ENCODE data around the gene GPR61.

DNA sequence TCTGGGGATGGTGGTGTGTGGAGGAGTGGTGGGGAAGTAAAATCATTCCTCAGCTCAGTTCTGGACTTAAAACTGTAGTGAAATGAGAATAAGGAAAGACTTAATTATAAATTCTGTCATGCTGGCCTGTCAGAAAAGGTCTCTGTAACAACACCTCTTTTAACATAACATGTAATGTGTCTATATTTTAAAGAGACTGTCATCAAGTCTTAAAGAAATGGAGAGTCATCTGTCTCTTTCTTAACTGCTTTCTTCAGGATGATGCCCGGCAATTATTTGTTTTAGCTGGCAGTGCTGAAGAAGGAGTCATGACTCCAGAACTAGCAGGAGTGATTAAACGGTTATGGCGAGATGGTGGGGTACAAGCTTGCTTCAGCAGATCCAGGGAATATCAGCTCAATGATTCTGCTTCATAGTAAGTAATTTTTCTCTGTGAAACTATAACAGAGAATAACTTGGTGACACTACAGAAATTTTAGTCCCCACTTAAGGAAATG lies 39.3 kb downstream of the GPR61 start:
- TF ChIP-seq, protein P1, sequence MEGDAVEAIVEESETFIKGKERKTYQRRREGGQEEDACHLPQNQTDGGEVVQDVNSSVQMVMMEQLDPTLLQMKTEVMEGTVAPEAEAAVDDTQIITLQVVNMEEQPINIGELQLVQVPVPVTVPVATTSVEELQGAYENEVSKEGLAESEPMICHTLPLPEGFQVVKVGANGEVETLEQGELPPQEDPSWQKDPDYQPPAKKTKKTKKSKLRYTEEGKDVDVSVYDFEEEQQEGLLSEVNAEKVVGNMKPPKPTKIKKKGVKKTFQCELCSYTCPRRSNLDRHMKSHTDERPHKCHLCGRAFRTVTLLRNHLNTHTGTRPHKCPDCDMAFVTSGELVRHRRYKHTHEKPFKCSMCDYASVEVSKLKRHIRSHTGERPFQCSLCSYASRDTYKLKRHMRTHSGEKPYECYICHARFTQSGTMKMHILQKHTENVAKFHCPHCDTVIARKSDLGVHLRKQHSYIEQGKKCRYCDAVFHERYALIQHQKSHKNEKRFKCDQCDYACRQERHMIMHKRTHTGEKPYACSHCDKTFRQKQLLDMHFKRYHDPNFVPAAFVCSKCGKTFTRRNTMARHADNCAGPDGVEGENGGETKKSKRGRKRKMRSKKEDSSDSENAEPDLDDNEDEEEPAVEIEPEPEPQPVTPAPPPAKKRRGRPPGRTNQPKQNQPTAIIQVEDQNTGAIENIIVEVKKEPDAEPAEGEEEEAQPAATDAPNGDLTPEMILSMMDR (IDR thresholded peaks at IDR 0.05; ENCODE audit: insufficient read depth, low read length): no peak
- TF ChIP-seq POLR2AphosphoS5 (IDR thresholded peaks at IDR 0.05; ENCODE audit: low read depth) (no peak), GABPA (IDR thresholded peaks at IDR 0.05; ENCODE audit: low read depth) (no peak)
- TF ChIP-seq, protein P2, sequence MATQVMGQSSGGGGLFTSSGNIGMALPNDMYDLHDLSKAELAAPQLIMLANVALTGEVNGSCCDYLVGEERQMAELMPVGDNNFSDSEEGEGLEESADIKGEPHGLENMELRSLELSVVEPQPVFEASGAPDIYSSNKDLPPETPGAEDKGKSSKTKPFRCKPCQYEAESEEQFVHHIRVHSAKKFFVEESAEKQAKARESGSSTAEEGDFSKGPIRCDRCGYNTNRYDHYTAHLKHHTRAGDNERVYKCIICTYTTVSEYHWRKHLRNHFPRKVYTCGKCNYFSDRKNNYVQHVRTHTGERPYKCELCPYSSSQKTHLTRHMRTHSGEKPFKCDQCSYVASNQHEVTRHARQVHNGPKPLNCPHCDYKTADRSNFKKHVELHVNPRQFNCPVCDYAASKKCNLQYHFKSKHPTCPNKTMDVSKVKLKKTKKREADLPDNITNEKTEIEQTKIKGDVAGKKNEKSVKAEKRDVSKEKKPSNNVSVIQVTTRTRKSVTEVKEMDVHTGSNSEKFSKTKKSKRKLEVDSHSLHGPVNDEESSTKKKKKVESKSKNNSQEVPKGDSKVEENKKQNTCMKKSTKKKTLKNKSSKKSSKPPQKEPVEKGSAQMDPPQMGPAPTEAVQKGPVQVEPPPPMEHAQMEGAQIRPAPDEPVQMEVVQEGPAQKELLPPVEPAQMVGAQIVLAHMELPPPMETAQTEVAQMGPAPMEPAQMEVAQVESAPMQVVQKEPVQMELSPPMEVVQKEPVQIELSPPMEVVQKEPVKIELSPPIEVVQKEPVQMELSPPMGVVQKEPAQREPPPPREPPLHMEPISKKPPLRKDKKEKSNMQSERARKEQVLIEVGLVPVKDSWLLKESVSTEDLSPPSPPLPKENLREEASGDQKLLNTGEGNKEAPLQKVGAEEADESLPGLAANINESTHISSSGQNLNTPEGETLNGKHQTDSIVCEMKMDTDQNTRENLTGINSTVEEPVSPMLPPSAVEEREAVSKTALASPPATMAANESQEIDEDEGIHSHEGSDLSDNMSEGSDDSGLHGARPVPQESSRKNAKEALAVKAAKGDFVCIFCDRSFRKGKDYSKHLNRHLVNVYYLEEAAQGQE (IDR thresholded peaks at IDR 0.05; ENCODE audit: insufficient replicate concordance, low read depth): no peak

Measured in HL-60 (cell line).